HG02970 (cell line): ENCODE results near the gene PTGFRN.
"Not testable (repeated sequence)": the region's sequence is repeated elsewhere in the genome, so short reads cannot be mapped to it uniquely, and the experiment has no call there.

Experiments
- ATAC-seq: cut with Tn5 transposase; IDR thresholded peaks from one replicate; pipeline ENCODE4 v1.9.1; 2021; ENCODE audit warnings: mild to moderate bottlenecking, moderate library complexity, moderate number of reproducible peaks; ENCODE audit not compliant: unreplicated experiment, low FRiP score

The PTGFRN gene

GRCh38 chr1:116962987-116963639, 53.4 kb downstream of the PTGFRN start:
- ATAC-seq: no peak

DNA sequence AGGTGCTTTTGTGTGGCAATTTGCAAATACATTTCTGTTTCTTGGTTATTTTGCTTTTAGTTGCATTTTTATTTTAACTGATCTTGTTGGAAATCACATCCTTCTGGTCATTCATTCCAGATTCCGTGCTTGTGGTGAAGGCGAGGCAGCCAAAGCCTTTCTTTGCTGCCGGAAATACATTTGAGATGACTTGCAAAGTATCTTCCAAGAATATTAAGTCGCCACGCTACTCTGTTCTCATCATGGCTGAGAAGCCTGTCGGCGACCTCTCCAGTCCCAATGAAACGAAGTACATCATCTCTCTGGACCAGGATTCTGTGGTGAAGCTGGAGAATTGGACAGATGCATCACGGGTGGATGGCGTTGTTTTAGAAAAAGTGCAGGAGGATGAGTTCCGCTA, 57.1 kb downstream of the PTGFRN start:
- ATAC-seq: no peak

- no peak for ATAC-seq
Observed at GRCh38 chr1:116968724-116969123, 59.0 kb downstream of the PTGFRN start.

- no peak for ATAC-seq
Observed at GRCh38 chr1:116971258-116971860, 61.6 kb downstream of the PTGFRN start.

DNA sequence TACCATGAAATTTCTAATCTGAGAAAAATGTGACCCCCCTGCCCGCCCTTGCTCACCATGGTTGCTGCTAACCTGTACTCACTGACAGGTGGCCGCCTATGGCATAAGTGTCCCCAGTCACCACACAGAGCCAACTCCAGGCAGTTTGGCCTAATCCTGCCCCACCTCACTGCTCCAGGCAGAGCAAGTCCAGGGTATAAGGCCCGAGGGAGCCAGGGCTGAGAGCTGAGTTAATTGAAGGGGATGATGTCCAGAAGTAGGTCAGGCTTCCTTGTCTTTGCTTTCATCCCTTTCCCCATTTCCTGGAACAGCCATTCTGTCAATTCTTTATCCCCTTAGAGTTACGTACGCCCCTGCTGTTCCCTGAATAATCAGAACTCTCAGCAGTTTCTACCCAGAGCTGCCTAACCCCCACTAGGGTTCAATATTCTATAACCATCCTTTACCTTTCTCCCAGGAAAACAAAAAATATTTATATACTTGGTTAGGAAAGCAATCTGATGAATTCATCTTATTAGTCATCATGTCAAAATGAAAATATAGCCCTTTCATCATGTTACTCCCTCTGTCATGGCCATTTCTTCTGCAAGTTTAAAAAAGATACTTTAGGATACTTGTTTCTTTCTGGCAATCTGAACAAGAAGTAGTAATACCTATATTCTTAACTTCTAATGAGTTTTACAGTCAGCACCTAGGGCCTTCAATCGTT, 62.4 kb downstream of the PTGFRN start:
- no peak for ATAC-seq

- ATAC-seq: no peak
Observed at GRCh38 chr1:116972674-116973030, 62.9 kb downstream of the PTGFRN start.

DNA sequence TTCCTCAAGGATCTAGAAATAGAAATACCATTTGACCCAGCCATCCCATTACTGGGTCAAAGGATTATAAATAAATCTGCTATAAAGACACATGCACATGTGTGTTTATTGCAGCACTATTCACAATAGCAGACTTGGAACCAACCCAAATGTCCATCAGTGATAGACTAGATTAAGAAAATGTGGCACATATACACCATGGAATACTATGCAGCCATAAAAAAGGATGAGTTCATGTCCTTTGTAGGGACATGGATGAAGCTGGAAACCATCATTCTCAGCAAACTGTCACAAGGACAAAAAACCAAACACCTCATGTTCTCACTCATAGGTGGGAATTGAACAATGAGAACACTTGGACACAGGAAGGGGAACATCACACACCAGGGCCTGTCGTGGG, 70.6 kb downstream of the PTGFRN start:
- not testable (repeated sequence) for ATAC-seq

- ATAC-seq: no peak
Observed at GRCh38 chr1:116981521-116982037, 71.9 kb downstream of the PTGFRN start.

DNA sequence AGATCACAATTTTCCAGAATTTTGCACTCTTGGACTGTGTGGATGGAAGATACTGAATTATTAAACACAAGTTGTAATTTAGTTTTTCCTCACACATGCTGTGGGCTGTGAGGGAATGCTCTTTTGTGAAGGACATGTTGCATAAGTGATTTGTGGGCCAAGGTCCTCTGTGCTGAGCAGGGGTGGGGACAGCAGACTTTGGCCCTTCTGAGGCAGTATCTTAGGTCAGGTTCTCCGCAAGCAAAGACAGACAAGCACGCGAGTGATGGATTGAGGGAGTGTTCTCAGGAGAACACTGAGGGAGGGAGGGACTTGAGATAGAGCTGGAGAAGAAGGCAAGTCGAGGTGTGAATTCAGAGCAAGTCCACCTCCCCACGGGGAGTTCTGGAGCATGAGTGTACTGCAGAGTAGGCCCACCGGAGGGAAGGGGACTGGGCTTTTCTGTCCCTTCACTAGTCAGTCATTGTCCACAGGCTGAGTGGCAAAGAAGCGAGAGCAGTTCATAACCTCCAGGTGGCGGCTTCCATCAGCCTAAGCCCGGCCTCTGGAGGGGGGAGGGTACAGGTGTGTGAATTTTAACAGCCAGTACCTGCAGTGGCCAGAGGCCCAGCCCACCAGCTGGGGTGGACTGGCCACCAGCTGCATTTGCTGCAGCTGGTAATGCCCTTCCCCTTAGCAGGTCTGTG, 72.7 kb downstream of the PTGFRN start:
- ATAC-seq: no peak

- ATAC-seq: no peak
Observed at GRCh38 chr1:116983112-116983511, 73.4 kb downstream of the PTGFRN start.

- no peak for ATAC-seq
Observed at GRCh38 chr1:116983678-116984077, 74.0 kb downstream of the PTGFRN start.

DNA sequence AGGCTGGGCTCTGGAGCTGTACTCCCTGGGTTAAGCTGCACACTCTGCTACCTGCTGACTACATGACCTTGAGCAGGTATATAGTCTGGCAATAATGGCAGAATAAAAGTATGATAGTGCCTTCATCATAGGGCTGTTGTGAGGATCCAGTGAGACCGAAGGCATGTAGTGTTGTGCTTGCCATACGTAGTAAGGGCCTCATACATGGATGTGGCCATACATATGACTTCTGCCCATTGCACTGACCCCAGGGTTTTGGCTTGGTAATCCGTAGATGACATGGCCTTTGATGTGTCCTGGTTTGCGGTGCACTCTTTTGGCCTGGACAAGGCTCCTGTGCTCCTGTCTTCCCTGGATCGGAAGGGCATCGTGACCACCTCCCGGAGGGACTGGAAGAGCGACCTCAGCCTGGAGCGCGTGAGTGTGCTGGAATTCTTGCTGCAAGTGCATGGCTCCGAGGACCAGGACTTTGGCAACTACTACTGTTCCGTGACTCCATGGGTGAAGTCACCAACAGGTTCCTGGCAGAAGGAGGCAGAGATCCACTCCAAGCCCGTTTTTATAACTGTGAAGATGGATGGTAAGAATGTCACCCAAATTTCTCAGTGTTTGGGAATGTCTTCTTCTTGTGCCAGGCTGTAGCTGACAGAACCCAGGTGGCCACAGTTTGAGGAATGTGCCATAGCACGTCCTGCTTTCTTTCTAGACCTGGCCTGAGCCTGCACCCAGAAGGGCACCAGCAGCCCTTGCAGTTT, 74.9 kb downstream of the PTGFRN start:
- ATAC-seq: no peak

DNA sequence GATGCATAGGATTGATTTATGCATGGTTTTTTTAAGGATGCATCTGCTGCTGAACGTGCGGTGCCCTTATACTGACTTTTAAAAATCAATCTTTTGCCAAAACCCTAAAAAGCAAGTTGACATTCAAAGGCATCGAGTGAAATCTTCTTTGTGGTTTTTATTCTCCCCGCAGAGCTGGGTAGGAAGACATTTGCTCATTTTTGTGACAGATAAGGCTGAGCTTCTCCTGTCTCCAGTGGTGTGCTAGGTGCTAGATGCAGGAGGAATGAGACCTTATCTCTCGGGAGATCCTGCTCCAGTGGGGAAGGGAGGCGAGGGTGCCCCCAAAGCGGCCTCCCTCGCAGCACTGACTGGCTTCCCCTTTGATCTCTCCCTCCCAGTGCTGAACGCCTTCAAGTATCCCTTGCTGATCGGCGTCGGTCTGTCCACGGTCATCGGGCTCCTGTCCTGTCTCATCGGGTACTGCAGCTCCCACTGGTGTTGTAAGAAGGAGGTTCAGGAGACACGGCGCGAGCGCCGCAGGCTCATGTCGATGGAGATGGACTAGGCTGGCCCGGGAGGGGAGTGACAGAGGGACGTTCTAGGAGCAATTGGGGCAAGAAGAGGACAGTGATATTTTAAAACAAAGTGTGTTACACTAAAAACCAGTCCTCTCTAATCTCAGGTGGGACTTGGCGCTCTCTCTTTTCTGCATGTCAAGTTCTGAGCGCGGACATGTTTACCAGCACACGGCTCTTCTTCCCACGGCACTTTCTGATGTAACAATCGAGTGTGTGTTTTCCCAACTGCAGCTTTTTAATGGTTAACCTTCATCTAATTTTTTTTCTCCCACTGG, 76.9 kb downstream of the PTGFRN start:
- ATAC-seq: no peak

DNA sequence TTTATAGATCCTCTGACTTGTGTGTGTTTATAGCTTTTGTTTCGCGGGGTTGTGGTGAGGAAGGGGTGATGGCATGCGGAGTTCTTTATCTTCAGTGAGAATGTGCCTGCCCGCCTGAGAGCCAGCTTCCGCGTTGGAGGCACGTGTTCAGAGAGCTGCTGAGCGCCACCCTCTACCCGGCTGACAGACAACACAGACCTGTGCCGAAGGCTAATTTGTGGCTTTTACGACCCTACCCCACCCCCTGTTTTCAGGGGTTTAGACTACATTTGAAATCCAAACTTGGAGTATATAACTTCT, 77.5 kb downstream of the PTGFRN start:
- ATAC-seq: no peak

GRCh38 chr1:116988248-116988647, 78.5 kb downstream of the PTGFRN start:
- ATAC-seq: no peak

DNA sequence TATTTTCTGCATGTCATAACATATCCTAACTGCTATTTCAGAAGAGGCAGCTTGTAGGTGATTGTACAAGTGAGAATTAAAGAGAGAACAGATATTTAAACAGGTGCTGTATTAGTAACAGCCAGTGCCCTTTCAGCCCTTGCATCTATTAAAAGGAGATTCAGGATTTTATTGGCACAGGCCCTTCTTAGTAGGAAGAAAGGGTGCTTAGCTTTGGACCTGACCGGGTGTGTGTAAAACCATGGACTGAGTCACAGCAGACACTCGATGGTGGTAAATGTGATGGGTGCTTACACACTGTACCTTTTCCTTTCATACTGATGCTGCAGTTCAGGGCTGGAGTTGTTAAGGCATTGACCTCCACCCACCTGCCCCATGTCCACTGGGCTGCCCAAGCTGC, 79.2 kb downstream of the PTGFRN start:
- ATAC-seq: no peak

DNA sequence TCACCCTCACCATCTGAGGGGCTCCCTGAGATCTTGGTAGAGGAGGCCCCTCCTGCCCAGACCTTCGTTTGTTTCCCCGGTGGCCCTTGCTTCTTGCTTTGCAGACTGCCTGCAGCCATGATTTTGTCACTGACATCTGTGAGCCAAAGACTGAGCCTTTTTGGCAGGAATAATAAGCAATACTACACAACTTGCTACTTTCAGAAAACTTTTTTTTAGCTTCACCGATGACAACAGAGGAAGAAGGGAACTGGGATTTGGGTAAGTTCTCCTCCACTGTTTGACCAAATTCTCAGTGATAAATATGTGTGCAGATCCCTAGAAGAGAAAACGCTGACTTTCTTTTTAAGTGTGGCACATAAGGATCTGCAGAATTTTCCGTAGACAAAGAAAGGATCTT, 80.1 kb downstream of the PTGFRN start:
- no peak for ATAC-seq

DNA sequence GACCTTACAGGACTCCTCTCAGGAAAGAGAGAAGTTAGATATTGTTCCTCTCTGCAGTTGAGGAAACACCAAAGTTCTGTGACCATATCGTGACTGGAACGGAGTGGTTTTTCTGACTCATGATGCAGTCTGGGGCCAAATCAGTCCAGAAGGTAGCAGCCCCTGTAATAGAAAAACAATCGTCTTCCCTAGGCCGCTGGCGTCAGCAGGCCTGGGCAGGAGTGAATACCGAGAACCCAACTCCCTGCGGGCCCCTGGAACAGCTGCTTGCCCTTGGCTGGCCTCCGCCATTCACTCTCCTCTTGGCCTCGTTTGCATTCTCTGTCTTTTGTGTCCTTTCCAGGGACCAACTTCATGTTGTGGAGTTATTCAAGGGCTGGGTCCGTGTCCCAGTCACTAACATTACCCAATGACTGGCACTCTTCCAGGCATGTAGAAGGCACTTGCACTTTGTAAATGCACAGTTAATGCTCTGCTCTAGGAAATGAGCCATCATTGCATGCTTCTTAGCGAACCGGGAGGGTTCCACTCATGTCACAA, 81.0 kb downstream of the PTGFRN start:
- ATAC-seq: no peak

- no peak for ATAC-seq
Observed at GRCh38 chr1:116991171-116991845, 81.6 kb downstream of the PTGFRN start.
